Endothelial cell of umbilical vein (primary cell): Measurements from ENCODE around the gene SOD3. TPM values are rescaled to one million over a fixed set of nuclear protein-coding genes. Genes with fewer than 3 reads are reported as not detected.

Source experiments
- BruUV-seq: library from RNA; stranded (reverse); fragments of 400-500 nt; replicated peaks from 2 replicates; lab custom pipeline; 2021; lab: Mats Ljungman, UMichigan
- CTCF ChIA-PET: fragments of 300-600, 350-600 bp; sonication (Branson Sonifier 250); formaldehyde crosslinking; loops from one replicate; lab custom pipeline; 2021; ENCODE audit warnings: antibody characterized with exemption, inconsistent platforms; lab: Charles Lee
- POLR2A ChIA-PET: fragments of 300-600, 350-600 bp; sonication (Branson Sonifier 250); formaldehyde crosslinking; loops from one replicate; lab custom pipeline; 2021; ENCODE audit warnings: antibody characterized with exemption, inconsistent platforms; lab: Charles Lee
- DNase-seq: peaks from one replicate; pipeline ENCODE4 v3.0.0-alpha.2; 2011; ENCODE audit warnings: low read depth, low spot score
- FAIRE-seq: peaks from 2 replicates; lab custom pipeline; 2011; peaks lifted over from hg19 to GRCh38; lab: Jason Lieb, UNC
- H2AFZ ChIP-seq: 2 replicates; pipeline ENCODE4 v1.6.0; 2012; ENCODE audit warnings: low read depth, low read length, control low read depth, inconsistent platforms
- H3K27ac ChIP-seq: 2 replicates; pipeline ENCODE4 v1.5.1; 2011; ENCODE audit warnings: low read depth, mild to moderate bottlenecking, control low read depth, low read length, moderate library complexity; ENCODE audit not compliant: insufficient read depth
- H3K27me3 ChIP-seq, 2 experiments: 2 replicates each; pipeline versions ENCODE4 v1.6.0 to v1.6.1; 2011; ENCODE audit warnings: low read length in 2 of 2, mixed read lengths in 1 of 2; ENCODE audit not compliant: control insufficient read depth in 2 of 2, insufficient read depth in 2 of 2
- H3K36me3 ChIP-seq, 2 experiments: 2 replicates in 1 of 2; 3 replicates in 1 of 2; pipeline ENCODE4 v1.5.1; 2011; ENCODE audit warnings: low read length in 2 of 2, mild to moderate bottlenecking in 1 of 2, moderate library complexity in 1 of 2; ENCODE audit not compliant: control insufficient read depth in 2 of 2, insufficient read depth in 2 of 2; ENCODE audit errors: extremely low read depth in 1 of 2
- H3K4me1 ChIP-seq: 3 replicates; pipeline ENCODE4 v1.5.1; 2011; ENCODE audit warnings: mild to moderate bottlenecking, low read length; ENCODE audit not compliant: control insufficient read depth, insufficient read depth; ENCODE audit errors: extremely low read depth
- H3K4me2 ChIP-seq: 2 replicates; pipeline ENCODE4 v1.6.1; 2011; ENCODE audit warnings: low read length, control low read depth, mixed read lengths; ENCODE audit not compliant: insufficient read depth
- H3K4me3 ChIP-seq, 3 experiments: fragments of 200-600 bp in 1 of 3; sonication (generic), shearing (Covaris generic) in 1 of 3; replicated peaks in 1 of 3; 2 replicates each; pipeline ENCODE4 v1.5.1; 2011 to 2016; ENCODE audit warnings: control low read depth in 3 of 3, low read length in 3 of 3, mild to moderate bottlenecking in 2 of 3, inconsistent platforms in 1 of 3, low read depth in 1 of 3, moderate library complexity in 1 of 3; ENCODE audit not compliant: insufficient read depth in 1 of 3
- H3K79me2 ChIP-seq: 2 replicates; pipeline ENCODE4 v1.6.0; 2012; ENCODE audit warnings: low read length, inconsistent platforms; ENCODE audit not compliant: control insufficient read depth, insufficient read depth
- H3K9ac ChIP-seq: replicated peaks from 2 replicates; pipeline ENCODE3; 2011; ENCODE audit warnings: low read length, control low read depth; ENCODE audit not compliant: insufficient read depth; ENCODE audit errors: extremely low read depth
- H3K9me1 ChIP-seq: replicated peaks from 3 replicates; pipeline ENCODE4 v1.6.0; 2011; ENCODE audit warnings: mild to moderate bottlenecking, low read length; ENCODE audit not compliant: control insufficient read depth, insufficient read depth; ENCODE audit errors: extremely low read depth
- H3K9me3 ChIP-seq: replicated peaks from 2 replicates; pipeline ENCODE4 v1.5.1; 2012; ENCODE audit warnings: low read length, inconsistent platforms; ENCODE audit not compliant: control insufficient read depth, insufficient read depth
- H4K20me1 ChIP-seq: replicated peaks from 2 replicates; pipeline ENCODE3; 2011; ENCODE audit warnings: mild to moderate bottlenecking, low read length; ENCODE audit not compliant: control insufficient read depth, insufficient read depth; ENCODE audit errors: extremely low read depth
- EZH2 ChIP-seq: IDR thresholded peaks from 2 replicates; pipeline ENCODE4 v1.6.1; 2012; ENCODE audit warnings: borderline replicate concordance, low read depth, mild to moderate bottlenecking, moderate library complexity, low read length, inconsistent platforms; ENCODE audit not compliant: severe bottlenecking
- FOS ChIP-seq: IDR thresholded peaks from 2 replicates; pipeline ENCODE4 v1.6.1; 2011; ENCODE audit warnings: mild to moderate bottlenecking, low read length, moderate library complexity, borderline replicate concordance; ENCODE audit not compliant: insufficient read depth
- GATA2 ChIP-seq: IDR thresholded peaks from 2 replicates; pipeline ENCODE4 v1.7.0; 2011; ENCODE audit warnings: low read depth, mild to moderate bottlenecking, moderate library complexity, mixed read lengths, low read length; ENCODE audit not compliant: insufficient read length, insufficient read depth
- JUN ChIP-seq: IDR thresholded peaks from 2 replicates; pipeline ENCODE4 v1.6.1; 2011; ENCODE audit warnings: borderline replicate concordance, low read depth; ENCODE audit not compliant: insufficient read length, insufficient read depth
- MAX ChIP-seq: IDR thresholded peaks from 2 replicates; pipeline ENCODE4 v1.6.1; 2011; ENCODE audit not compliant: insufficient read depth, insufficient read length
- MYC ChIP-seq: IDR thresholded peaks from one replicate; pipeline ENCODE4 v1.6.1; 2011; ENCODE audit warnings: mild to moderate bottlenecking, low read depth, low read length
- POLR2A ChIP-seq: IDR thresholded peaks from 2 replicates; pipeline ENCODE4 v1.6.1; 2012; ENCODE audit warnings: low read depth, mild to moderate bottlenecking, control low read depth, low read length
- POLR2AphosphoS5 ChIP-seq: IDR thresholded peaks from 2 replicates; pipeline ENCODE4 v1.6.1; 2012; ENCODE audit warnings: low read depth, mild to moderate bottlenecking, control low read depth, low read length, moderate library complexity; ENCODE audit not compliant: insufficient read depth
- dilution Hi-C: fragments of 300-500 bp; cut with MboI; formaldehyde crosslinking; loops from one replicate; pipeline ENCODE4 v1.15.0; 2019; ENCODE audit warnings: low sequenced_read_pairs; ENCODE audit not compliant: extremely low pct_ligation_motif_present
- intact Hi-C: fragments of 100-400 bp; cut with micrococcal nuclease; formaldehyde crosslinking; loops from one replicate; pipeline ENCODE4 v1.10.0; 2022
- polyA plus RNA-seq, 4 experiments: library from polyadenylated mRNA; depleted of rRNA in 3 of 4; stranded (reverse) in 3 of 4; unstranded in 1 of 4; fragments of >200 nt; gene quantifications; 2 replicates each; pipeline versions ENCODE4 v1.2.1 to v1.2.3, GENCODE V29; 2011 to 2012; ENCODE audit warnings: missing spikeins in 1 of 4
- total RNA-seq: library from RNA; stranded (reverse); gene quantifications from 2 replicates; pipeline ENCODE4 v1.2.3, GENCODE V29; 2021
- TF ChIP-seq, protein P1 (sequence below), 2 donors: IDR thresholded peaks; 1 replicate in 1 of 2; 2 replicates in 1 of 2; pipeline ENCODE4 v1.5.1; 2011; ENCODE audit warnings: low read length in 2 of 2, mild to moderate bottlenecking in 2 of 2, moderate library complexity in 2 of 2, control low read depth in 1 of 2, inconsistent platforms in 1 of 2, low read depth in 1 of 2; ENCODE audit not compliant: insufficient read depth in 1 of 2; ENCODE audit errors: extremely low read depth in 1 of 2

The SOD3 gene
- total and polyA plus RNA-seq, 2 donors (not counting 3 experiments of a cell fraction or from before 2014, with no cell fraction given): not detected

GRCh38 chr4:24775750-24776149, 19.6 kb upstream of the SOD3 start:
- no peak for TF ChIP-seq FOS
- no peak for TF ChIP-seq EZH2
- TF ChIP-seq, protein P1, sequence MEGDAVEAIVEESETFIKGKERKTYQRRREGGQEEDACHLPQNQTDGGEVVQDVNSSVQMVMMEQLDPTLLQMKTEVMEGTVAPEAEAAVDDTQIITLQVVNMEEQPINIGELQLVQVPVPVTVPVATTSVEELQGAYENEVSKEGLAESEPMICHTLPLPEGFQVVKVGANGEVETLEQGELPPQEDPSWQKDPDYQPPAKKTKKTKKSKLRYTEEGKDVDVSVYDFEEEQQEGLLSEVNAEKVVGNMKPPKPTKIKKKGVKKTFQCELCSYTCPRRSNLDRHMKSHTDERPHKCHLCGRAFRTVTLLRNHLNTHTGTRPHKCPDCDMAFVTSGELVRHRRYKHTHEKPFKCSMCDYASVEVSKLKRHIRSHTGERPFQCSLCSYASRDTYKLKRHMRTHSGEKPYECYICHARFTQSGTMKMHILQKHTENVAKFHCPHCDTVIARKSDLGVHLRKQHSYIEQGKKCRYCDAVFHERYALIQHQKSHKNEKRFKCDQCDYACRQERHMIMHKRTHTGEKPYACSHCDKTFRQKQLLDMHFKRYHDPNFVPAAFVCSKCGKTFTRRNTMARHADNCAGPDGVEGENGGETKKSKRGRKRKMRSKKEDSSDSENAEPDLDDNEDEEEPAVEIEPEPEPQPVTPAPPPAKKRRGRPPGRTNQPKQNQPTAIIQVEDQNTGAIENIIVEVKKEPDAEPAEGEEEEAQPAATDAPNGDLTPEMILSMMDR (IDR thresholded peaks at IDR 0.05; ENCODE audit: extremely low read depth in 1 of 2, insufficient read depth in 1 of 2, low read depth in 1 of 2, low read length in 2 of 2): no peak
- no peak for TF ChIP-seq MYC
- TF ChIP-seq MAX: no peak
- TF ChIP-seq POLR2A: no peak
- TF ChIP-seq POLR2AphosphoS5: no peak
- no peak for TF ChIP-seq JUN
- TF ChIP-seq GATA2: no peak
- intact Hi-C loops: no loop called here
- BruUV-seq: no TSS peak

More at GRCh38 chr4:24775750-24776149, 19.6 kb upstream of the SOD3 start:
- no peak overlapping the region for H3K9ac ChIP-seq
- no peaks in the 10 kb centered on the region for H3K9me3 ChIP-seq
- no peaks in the 10 kb centered on the region for H3K9me1 ChIP-seq
- dilution Hi-C loops: no loop called here
- H3K79me2 ChIP-seq: no peaks in the 10 kb centered on the region
- ChIA-PET POLR2A (no interaction called here), CTCF (no interaction called here)
- H3K27me3 ChIP-seq: no peaks in the 10 kb centered on the region
- H3K4me2 ChIP-seq: no peak overlapping the region
- FAIRE-seq (no peak), DNase-seq (no peak)
- H3K36me3 ChIP-seq: no peaks in the 10 kb centered on the region
- no peak overlapping the region for H3K4me3 ChIP-seq
- no peaks in the 10 kb centered on the region for H4K20me1 ChIP-seq
- no peak overlapping the region for H2AFZ ChIP-seq
- no peaks in the 10 kb centered on the region for H3K4me1 ChIP-seq
- no peak overlapping the region for H3K27ac ChIP-seq
